ENCODE data around the gene ANKS1A. TPM values are rescaled to one million over a fixed set of nuclear protein-coding genes. Genes with fewer than 3 reads are reported as not detected.

The ANKS1A gene
- total RNA-seq, 2 donors from 2014 or later = 25.3 to 26.0 TPM

- Histone ChIP-seq H3K9me3 (no peaks in the 10 kb centered on the region), H3K4me3 (no peak overlapping the region), H3K36me3 (no peaks in the 10 kb centered on the region), H3K27me3 (no peaks in the 10 kb centered on the region), H3K27ac (peak overlapping the region; percentile 55), H3K4me1 (no peaks in the 10 kb centered on the region), H3K9ac (ENCODE audit: low read depth in 2 of 2, low read length in 2 of 2) (no peak overlapping the region)
- intact Hi-C loops (cut with DNase I) = no loop called here
- no peak for TF ChIP-seq CTCF (IDR thresholded peaks at IDR 0.05)
- DNase-seq = no peak
Observed at GRCh38 chr6:35108309-35108885, 219.3 kb downstream of the ANKS1A start.

GRCh38 chr6:35120746-35121145, 231.7 kb downstream of the ANKS1A start:
- Histone ChIP-seq H3K9ac (ENCODE audit: low read depth in 2 of 2, low read length in 2 of 2) (no peak overlapping the region), H3K9me3 (no peaks in the 10 kb centered on the region), H3K4me1 (no peaks in the 10 kb centered on the region), H3K4me3 (no peak overlapping the region), H3K36me3 (no peaks in the 10 kb centered on the region), H3K27ac (no peak overlapping the region), H3K27me3 (no peaks in the 10 kb centered on the region)
- no peak for TF ChIP-seq CTCF (IDR thresholded peaks at IDR 0.05)
- intact Hi-C loops (cut with DNase I) = no loop called here
- no peak for DNase-seq

- no peak for TF ChIP-seq CTCF (IDR thresholded peaks at IDR 0.05)
- H3K9ac ChIP-seq (ENCODE audit: low read depth in 2 of 2, low read length in 2 of 2) = no peak overlapping the region
- H3K36me3 ChIP-seq = no peaks in the 10 kb centered on the region
- no peak for DNase-seq
- no peaks in the 10 kb centered on the region for H3K27me3 ChIP-seq
- H3K4me3 ChIP-seq = no peak overlapping the region
- no peaks in the 10 kb centered on the region for H3K9me3 ChIP-seq
- no peaks in the 10 kb centered on the region for H3K4me1 ChIP-seq
- H3K27ac ChIP-seq = no peak overlapping the region
- intact Hi-C loops (cut with DNase I) = no loop called here
Observed at GRCh38 chr6:35124356-35124755, 235.3 kb downstream of the ANKS1A start.

- Histone ChIP-seq H3K4me3 (no peak overlapping the region), H3K4me1 (no peaks in the 10 kb centered on the region), H3K9ac (ENCODE audit: low read depth in 2 of 2, low read length in 2 of 2) (no peak overlapping the region), H3K9me3 (no peaks in the 10 kb centered on the region), H3K27ac (no peak overlapping the region), H3K36me3 (no peaks in the 10 kb centered on the region), H3K27me3 (no peaks in the 10 kb centered on the region)
- DNase-seq = no peak
- TF ChIP-seq CTCF (IDR thresholded peaks at IDR 0.05) = no peak
- intact Hi-C loops (cut with DNase I) = no loop called here
Observed at GRCh38 chr6:35128042-35128441, 239.0 kb downstream of the ANKS1A start.

GRCh38 chr6:35128496-35128895, 239.4 kb downstream of the ANKS1A start:
- no peak for DNase-seq
- Histone ChIP-seq H3K27me3 (no peaks in the 10 kb centered on the region), H3K9me3 (no peaks in the 10 kb centered on the region), H3K4me3 (no peak overlapping the region), H3K27ac (no peak overlapping the region), H3K36me3 (no peaks in the 10 kb centered on the region), H3K4me1 (no peaks in the 10 kb centered on the region), H3K9ac (ENCODE audit: low read depth in 2 of 2, low read length in 2 of 2) (no peak overlapping the region)
- intact Hi-C loops (cut with DNase I) = no loop called here
- TF ChIP-seq CTCF (IDR thresholded peaks at IDR 0.05) = no peak

Data from colonic mucosa (tissue), 4 donors.